ENCODE results near the gene MED13L.

MED13L gene

GRCh38 chr12:115923851-115924250 is 353.6 kb downstream of the MED13L start:
- DNase-seq = no peak

DNA sequence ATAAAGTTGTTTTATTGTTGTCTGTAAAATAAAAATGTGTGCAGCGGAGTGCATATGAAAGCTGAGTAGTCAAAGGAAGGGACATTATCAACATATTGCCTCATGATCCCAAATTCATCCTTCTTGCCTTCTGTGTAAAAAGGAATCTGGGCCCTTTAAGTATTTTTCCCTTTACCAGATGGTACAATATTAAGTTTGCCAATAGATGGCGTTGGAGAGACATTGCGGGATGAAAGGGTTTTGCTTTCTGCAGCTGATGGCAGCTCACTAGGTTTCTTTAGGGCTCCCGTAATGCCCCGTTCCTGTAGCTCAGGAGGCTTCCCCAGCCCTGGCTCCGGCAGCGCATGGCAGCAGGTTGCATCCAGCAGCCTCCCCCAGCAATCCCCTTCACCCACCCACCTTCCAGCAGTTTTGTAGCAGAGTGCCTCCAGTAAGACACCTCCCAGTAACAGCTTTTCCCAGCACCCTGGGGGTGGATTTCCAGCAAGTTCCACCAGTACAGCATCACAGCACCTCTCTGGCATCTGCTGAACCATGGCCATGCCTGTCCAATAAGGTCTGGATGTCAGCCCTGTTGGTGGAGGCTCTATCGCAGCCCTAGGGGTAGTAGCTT is 354.4 kb downstream of the MED13L start:
- DNase-seq = no peak

DNA sequence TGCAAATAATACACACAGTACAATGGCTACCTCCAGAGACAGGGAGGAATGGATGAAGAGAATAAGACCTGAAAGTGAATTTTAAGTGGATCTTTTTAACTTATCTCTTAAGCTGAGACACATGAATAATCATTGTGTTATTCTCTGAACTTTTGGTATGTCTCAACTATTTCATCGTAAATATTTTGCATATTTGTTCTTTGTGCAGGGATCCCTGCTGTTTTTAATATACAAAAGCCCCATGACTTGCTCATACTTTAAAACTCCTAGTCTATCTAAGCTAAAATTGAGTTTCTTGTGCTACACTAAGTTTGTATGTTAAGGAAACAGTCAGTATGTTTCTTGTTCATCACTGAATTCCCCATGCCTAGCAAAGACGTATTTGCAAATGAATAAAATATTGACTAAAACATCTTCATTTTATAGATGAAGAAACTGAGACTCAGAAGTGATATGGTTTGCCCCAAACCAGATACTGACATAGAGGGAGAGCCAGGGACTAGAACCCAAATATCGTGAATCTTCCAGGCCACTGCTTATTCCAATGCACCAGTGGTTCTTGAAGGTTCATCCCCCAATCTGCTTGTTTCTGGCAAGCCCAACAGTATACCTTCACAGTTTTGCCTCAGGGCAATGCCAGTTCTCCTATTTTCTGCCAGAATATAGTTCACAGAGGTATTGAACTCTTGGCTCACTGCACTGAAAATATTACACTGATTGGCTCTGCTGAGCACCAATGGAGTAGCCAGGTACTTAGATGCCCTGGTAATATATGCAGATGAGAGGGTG is 356.9 kb downstream of the MED13L start:
- no peak for DNase-seq

GRCh38 chr12:115918763-115919162 is 358.7 kb downstream of the MED13L start:
- no peak for DNase-seq

GRCh38 chr12:115916910-115917668 is 360.4 kb downstream of the MED13L start:
- DNase-seq = no peak

DNA sequence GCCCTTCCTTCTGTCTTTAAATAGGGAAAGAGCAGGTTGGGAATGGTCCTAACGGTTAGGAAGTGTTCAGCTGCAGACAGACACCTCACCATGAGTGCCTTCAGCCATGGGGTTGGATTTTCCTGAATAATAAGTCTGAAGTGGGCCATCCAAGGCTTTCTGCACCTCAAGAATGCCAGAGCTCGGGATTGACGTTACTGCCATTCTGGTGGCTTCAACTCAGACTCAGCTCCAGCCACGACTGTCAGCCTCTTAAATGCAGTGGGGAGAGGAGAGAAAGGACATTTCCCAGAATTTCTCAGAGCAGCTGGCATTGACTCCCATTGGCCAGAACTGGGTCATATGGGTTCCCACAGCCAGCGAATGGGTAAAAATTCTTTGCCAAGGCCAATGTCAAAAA is 363.4 kb downstream of the MED13L start:
- no peak for DNase-seq

GRCh38 chr12:115912440-115912839 is 365.1 kb downstream of the MED13L start:
- no peak for DNase-seq

GRCh38 chr12:115911360-115911759 is 366.1 kb downstream of the MED13L start:
- no peak for DNase-seq

GRCh38 chr12:115910057-115910456 is 367.4 kb downstream of the MED13L start:
- DNase-seq = no peak

Data from SIG-M5 (cell line).